Measurements from ENCODE around the gene SRRD.

- no peak for TF ChIP-seq EZH2phosphoT487 (IDR thresholded peaks at IDR 0.05; ENCODE audit: insufficient read depth, low read depth)
- no peak for TF ChIP-seq EZH2 (IDR thresholded peaks at IDR 0.05; ENCODE audit: insufficient read depth, poor library complexity, severe bottlenecking)
Observed at GRCh38 chr22:26480611-26480932, 3.1 kb upstream of the SRRD start.
